Measurements from ENCODE around the gene ODAD2. TPM values are rescaled to one million over a fixed set of nuclear protein-coding genes. Genes with fewer than 3 reads are reported as not detected.
"Not testable (repeated sequence)": the region's sequence is repeated elsewhere in the genome, so short reads cannot be mapped to it uniquely, and the experiment has no call there.

Gene ODAD2
- total RNA-seq, result 0.26 and 0.38 TPM in 2 replicates

GRCh38 chr10:27998954-27999275 is at the start of gene ODAD2:
Gene ODAD2, minus strand, starts transcription at chr10:27999079. Its CDS starts 3,937 bp downstream, at chr10:27995142.
- no peak for DNase-seq (ENCODE audit: low read depth in 2 of 2)

- DNase-seq (ENCODE audit: low read depth in 2 of 2), result no peak
Measured at GRCh38 chr10:28047061-28047460, 48.2 kb upstream of the ODAD2 start.

- no peak for DNase-seq (ENCODE audit: low read depth in 2 of 2)
Measured at GRCh38 chr10:28046579-28046978, 47.7 kb upstream of the ODAD2 start.

GRCh38 chr10:28043941-28044340 is 45.1 kb upstream of the ODAD2 start:
- DNase-seq (ENCODE audit: low read depth in 2 of 2), result no peak

GRCh38 chr10:28036587-28036986 is 37.7 kb upstream of the ODAD2 start:
- DNase-seq (ENCODE audit: low read depth in 2 of 2), result no peak

- DNase-seq (ENCODE audit: low read depth in 2 of 2), result no peak
Measured at GRCh38 chr10:28020993-28021982, 22.4 kb upstream of the ODAD2 start.

- no peak for DNase-seq (ENCODE audit: low read depth in 2 of 2)
Measured at GRCh38 chr10:28020080-28020860, 21.4 kb upstream of the ODAD2 start.

- DNase-seq (ENCODE audit: low read depth in 2 of 2), result no peak
Measured at GRCh38 chr10:28014651-28015050, 15.8 kb upstream of the ODAD2 start.

- DNase-seq (ENCODE audit: low read depth in 2 of 2), result no peak
Measured at GRCh38 chr10:28012990-28013515, 14.2 kb upstream of the ODAD2 start.

- DNase-seq (ENCODE audit: low read depth in 2 of 2), result no peak
Measured at GRCh38 chr10:28010821-28011220, 11.9 kb upstream of the ODAD2 start.

- DNase-seq (ENCODE audit: low read depth in 2 of 2), result peak in 1 of 2 donors; percentile 63
Measured at GRCh38 chr10:28008054-28008453, 9.2 kb upstream of the ODAD2 start.

- DNase-seq (ENCODE audit: low read depth in 2 of 2), result no peak
Measured at GRCh38 chr10:28001353-28001752, 2.5 kb upstream of the ODAD2 start.

- peak in 1 of 2 donors; percentile 48 for DNase-seq (ENCODE audit: low read depth in 2 of 2)
Measured at GRCh38 chr10:27998178-27998953, 513 bp downstream of the ODAD2 start.

- DNase-seq (ENCODE audit: low read depth in 2 of 2), result no peak
Measured at GRCh38 chr10:27997865-27998177, 1.1 kb downstream of the ODAD2 start.

GRCh38 chr10:27995311-27995710 is 3.6 kb downstream of the ODAD2 start:
- no peak for DNase-seq (ENCODE audit: low read depth in 2 of 2)

- DNase-seq (ENCODE audit: low read depth in 2 of 2), result not testable (repeated sequence)
Measured at GRCh38 chr10:27989357-27989756, 9.5 kb downstream of the ODAD2 start.

GRCh38 chr10:27986821-27987220 is 12.1 kb downstream of the ODAD2 start:
- peak in 1 of 2 donors; percentile 5 for DNase-seq (ENCODE audit: low read depth in 2 of 2)

GRCh38 chr10:27982875-27983543 is 15.9 kb downstream of the ODAD2 start:
- no peak for DNase-seq (ENCODE audit: low read depth in 2 of 2)

- DNase-seq (ENCODE audit: low read depth in 2 of 2), result no peak
Measured at GRCh38 chr10:27981744-27982143, 17.1 kb downstream of the ODAD2 start.

GRCh38 chr10:27970795-27971194 is 28.1 kb downstream of the ODAD2 start:
- not testable (repeated sequence) for DNase-seq (ENCODE audit: low read depth in 2 of 2)

GRCh38 chr10:27969931-27970330 is 28.9 kb downstream of the ODAD2 start:
- DNase-seq (ENCODE audit: low read depth in 2 of 2), result not testable (repeated sequence)
